ENCODE results near the gene MFSD6. TPM values are rescaled to one million over a fixed set of nuclear protein-coding genes. Genes with fewer than 3 reads are reported as not detected.

The MFSD6 gene
- polyA plus RNA-seq, 1 donor from 2014 or later: 11.8 TPM

- no peak overlapping the region for H2AFZ ChIP-seq (ENCODE audit: low read depth, low read length)
- H3F3A ChIP-seq (ENCODE audit: insufficient read depth, low read length, poor library complexity, severe bottlenecking): no peaks in the 10 kb centered on the region
- no peak overlapping the region for H3K9ac ChIP-seq (ENCODE audit: low read length)
- H3K4me3 ChIP-seq (ENCODE audit: low read length): no peak overlapping the region
- H3K9me2 ChIP-seq (ENCODE audit: insufficient read depth, low read length): no peaks in the 10 kb centered on the region
- TF ChIP-seq RAD21 (conservative IDR thresholded peaks at IDR 0.05) (no peak), CTCF (IDR thresholded peaks at IDR 0.05; ENCODE audit: poor library complexity, severe bottlenecking) (no peak), SMC3 (conservative IDR thresholded peaks at IDR 0.05; ENCODE audit: poor library complexity) (no peak), MXI1 (conservative IDR thresholded peaks at IDR 0.05; ENCODE audit: poor library complexity, severe bottlenecking) (no peak), TAF1 (IDR thresholded peaks at IDR 0.05; ENCODE audit: low read depth) (no peak), EZH2 (IDR thresholded peaks at IDR 0.05; ENCODE audit: borderline replicate concordance, insufficient read depth, low read length, poor library complexity, severe bottlenecking) (no peak), REST (IDR thresholded peaks at IDR 0.05; ENCODE audit: borderline replicate concordance) (no peak), EP300 (conservative IDR thresholded peaks at IDR 0.05; ENCODE audit: poor library complexity, severe bottlenecking) (no peak), POLR2AphosphoS5 (IDR thresholded peaks at IDR 0.05) (no peak)
- H3K4me2 ChIP-seq (ENCODE audit: low read length): no peak overlapping the region
- H3K79me2 ChIP-seq (replicated peaks; ENCODE audit: insufficient read depth, low read length): no peaks in the 10 kb centered on the region
- no peaks in the 10 kb centered on the region for H3K36me3 ChIP-seq (ENCODE audit: insufficient read depth, low read length)
- H3K9me3 ChIP-seq (ENCODE audit: low read length): no peaks in the 10 kb centered on the region
- no peaks in the 10 kb centered on the region for H4K20me1 ChIP-seq (ENCODE audit: insufficient read depth)
- no peaks in the 10 kb centered on the region for H3K27me3 ChIP-seq (ENCODE audit: insufficient read depth, low read depth, low read length)
- no peak overlapping the region for H3K27ac ChIP-seq (ENCODE audit: low read length)
Measured at GRCh38 chr2:190369635-190370034, 38.5 kb upstream of the MFSD6 start.

- TF ChIP-seq RAD21 (conservative IDR thresholded peaks at IDR 0.05) (no peak), EP300 (conservative IDR thresholded peaks at IDR 0.05; ENCODE audit: poor library complexity, severe bottlenecking) (no peak), SMC3 (conservative IDR thresholded peaks at IDR 0.05; ENCODE audit: poor library complexity) (no peak), TAF1 (IDR thresholded peaks at IDR 0.05; ENCODE audit: low read depth) (no peak), REST (IDR thresholded peaks at IDR 0.05; ENCODE audit: borderline replicate concordance) (no peak), MXI1 (conservative IDR thresholded peaks at IDR 0.05; ENCODE audit: poor library complexity, severe bottlenecking) (no peak), POLR2AphosphoS5 (IDR thresholded peaks at IDR 0.05) (no peak), CTCF (IDR thresholded peaks at IDR 0.05; ENCODE audit: poor library complexity, severe bottlenecking) (no peak), EZH2 (IDR thresholded peaks at IDR 0.05; ENCODE audit: borderline replicate concordance, insufficient read depth, low read length, poor library complexity, severe bottlenecking) (no peak)
- H3K9me2 ChIP-seq (ENCODE audit: insufficient read depth, low read length): no peaks in the 10 kb centered on the region
- H3K27me3 ChIP-seq (ENCODE audit: insufficient read depth, low read depth, low read length): no peaks in the 10 kb centered on the region
- H3K9me3 ChIP-seq (ENCODE audit: low read length): no peaks in the 10 kb centered on the region
- no peak overlapping the region for H3K4me2 ChIP-seq (ENCODE audit: low read length)
- H2AFZ ChIP-seq (ENCODE audit: low read depth, low read length): no peak overlapping the region
- H3K79me2 ChIP-seq (replicated peaks; ENCODE audit: insufficient read depth, low read length): no peaks in the 10 kb centered on the region
- H3K36me3 ChIP-seq (ENCODE audit: insufficient read depth, low read length): no peaks in the 10 kb centered on the region
- no peaks in the 10 kb centered on the region for H4K20me1 ChIP-seq (ENCODE audit: insufficient read depth)
- H3K9ac ChIP-seq (ENCODE audit: low read length): no peak overlapping the region
- H3F3A ChIP-seq (ENCODE audit: insufficient read depth, low read length, poor library complexity, severe bottlenecking): no peaks in the 10 kb centered on the region
- H3K27ac ChIP-seq (ENCODE audit: low read length): no peak overlapping the region
- no peak overlapping the region for H3K4me3 ChIP-seq (ENCODE audit: low read length)
Measured at GRCh38 chr2:190376083-190376482, 32.1 kb upstream of the MFSD6 start.

All from neural cell (in vitro differentiated cells).